Measurements from ENCODE around the gene BABAM1.
A peak's percentile ranks its signal among the peaks of the same experiment; 100 is the strongest.

Gene BABAM1

DNA sequence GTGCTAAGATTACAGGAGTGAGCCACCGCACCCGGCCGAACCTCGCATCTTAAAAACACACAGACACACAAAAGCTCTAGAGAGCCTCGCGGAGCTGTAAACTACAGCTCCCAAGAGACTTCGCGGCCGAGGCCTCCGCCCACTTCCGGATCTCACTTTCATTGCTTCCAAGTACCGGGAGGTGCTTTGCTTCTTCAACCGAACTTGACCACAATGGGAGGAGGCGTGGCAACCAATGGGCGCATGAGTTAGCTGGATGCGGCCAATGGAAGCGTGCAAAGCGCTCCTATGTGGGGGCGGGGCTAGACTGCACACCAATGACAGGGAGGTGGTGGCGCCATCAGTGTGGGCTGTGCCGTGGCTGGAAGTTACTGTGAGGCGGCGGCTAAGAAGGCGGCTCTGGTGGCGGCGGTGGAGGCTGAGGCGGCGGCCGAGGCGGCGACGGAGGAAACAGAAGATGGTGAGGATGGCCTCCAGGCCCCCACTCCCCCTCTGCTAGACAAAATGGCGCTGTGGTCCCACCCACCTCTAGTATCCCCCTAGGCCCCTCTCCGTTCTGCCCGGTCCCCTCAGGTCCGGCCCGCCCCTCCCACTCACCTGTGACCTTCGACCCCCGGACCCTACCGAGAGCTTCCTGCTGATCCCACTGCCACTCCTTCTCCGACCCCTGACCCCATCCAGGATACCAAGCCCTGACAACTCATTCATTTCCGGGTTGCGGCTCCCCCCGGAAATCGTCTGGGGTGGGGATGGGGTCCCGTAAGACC, 42.1 kb downstream of the BABAM1 start, which contains the start of gene DDA1:
Gene DDA1 (plus strand): TSS at position 366 of the 767 bp plus-strand sequence. CDS start 92 bp downstream, at position 458.
- Mint-ChIP-seq H3K27me3 (no peaks in the 10 kb centered on the region), H3K4me1 (peaks cover 33 to 50% of the 10 kb centered on the region in 2 donors), H3K27ac (peak within 1 kb of the TSS; percentile 98), H3K4me3 (peak within 1 kb of the TSS; percentile 93 to 99), H3K9me3 (no peaks in the 10 kb centered on the region), H3K36me3 (peaks cover 18 to 24% of the 10 kb centered on the region in 2 donors)
- ATAC-seq (replicated peaks) (peak; percentile 76 to 79), DNase-seq (peak; percentile 99)

DNA sequence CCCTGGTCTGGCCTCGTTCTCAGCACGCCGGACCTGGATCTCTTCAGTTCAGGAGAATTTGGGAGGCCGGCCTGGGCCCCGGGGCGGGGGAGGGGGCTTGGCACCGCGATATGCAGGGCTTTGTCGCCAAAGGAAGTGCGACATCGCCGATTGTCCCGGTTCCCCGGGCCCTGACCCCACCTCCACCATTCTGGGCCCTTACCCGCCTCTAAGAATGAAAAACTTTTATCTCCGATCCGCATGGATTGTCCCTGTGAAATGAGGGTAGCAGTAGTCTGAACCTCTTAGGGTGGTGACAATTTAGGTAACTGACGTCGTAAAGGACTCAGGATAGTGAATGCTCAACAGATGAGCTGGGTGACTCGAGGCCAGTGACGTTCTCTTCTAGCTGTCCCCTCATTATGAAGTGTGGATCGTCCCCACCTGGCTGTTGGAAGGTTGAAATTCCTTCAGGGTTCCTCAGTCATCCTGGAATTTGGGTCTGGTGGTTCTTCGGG, 42.8 kb downstream of the BABAM1 start:
- DNase-seq (no peak), ATAC-seq (replicated peaks) (no peak)
- Mint-ChIP-seq H3K4me3 (peak overlapping the region; percentile 93 to 99), H3K4me1 (peaks cover 29 to 45% of the 10 kb centered on the region in 2 donors), H3K27ac (peak overlapping the region; percentile 98), H3K36me3 (peaks cover 21 to 24% of the 10 kb centered on the region in 2 donors), H3K27me3 (no peaks in the 10 kb centered on the region), H3K9me3 (no peaks in the 10 kb centered on the region)

DNA sequence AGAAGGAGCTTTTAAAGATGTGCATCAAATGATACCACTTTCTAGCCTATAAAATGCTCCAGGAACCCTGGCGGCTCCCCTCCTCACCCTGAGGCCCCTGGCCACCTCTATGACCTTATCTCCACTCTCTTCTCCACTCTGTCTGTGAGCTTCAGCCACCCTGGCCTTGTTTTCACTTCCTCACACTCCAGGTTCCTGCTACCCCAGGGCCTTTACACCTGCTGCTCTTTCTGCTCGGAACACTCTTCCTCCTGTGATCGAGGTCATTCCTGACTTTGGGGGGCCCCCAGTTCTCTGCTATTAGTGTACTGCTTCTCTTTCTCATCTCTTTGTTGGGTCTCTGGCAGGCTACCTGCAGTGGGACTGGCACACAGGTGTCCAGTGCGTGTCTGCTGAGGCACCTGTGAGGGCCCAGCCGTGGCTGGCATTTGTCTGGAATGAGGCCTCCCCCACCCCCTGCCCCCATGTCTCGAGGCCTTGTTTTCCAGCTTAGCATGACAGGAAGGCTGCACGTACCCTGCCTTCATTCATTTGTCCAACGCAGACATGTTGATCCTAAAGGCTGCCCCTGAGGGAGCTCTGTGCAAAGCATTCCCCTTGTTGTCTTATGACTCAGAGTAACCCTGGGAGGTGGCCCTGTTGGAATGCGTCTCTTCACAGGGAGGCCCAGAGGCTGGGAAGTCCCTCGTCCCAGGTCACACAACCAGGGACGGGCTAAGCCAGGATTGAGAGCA, 44.4 kb downstream of the BABAM1 start:
- ATAC-seq (replicated peaks) (no peak), DNase-seq (no peak)
- Mint-ChIP-seq H3K4me1 (peaks cover 26 to 49% of the 10 kb centered on the region in 2 donors), H3K27me3 (no peaks in the 10 kb centered on the region), H3K36me3 (peaks cover 31 to 32% of the 10 kb centered on the region in 2 donors), H3K4me3 (peak overlapping the region in 1 of 2 donors; percentile 23), H3K27ac (no peak overlapping the region), H3K9me3 (no peaks in the 10 kb centered on the region)

DNA sequence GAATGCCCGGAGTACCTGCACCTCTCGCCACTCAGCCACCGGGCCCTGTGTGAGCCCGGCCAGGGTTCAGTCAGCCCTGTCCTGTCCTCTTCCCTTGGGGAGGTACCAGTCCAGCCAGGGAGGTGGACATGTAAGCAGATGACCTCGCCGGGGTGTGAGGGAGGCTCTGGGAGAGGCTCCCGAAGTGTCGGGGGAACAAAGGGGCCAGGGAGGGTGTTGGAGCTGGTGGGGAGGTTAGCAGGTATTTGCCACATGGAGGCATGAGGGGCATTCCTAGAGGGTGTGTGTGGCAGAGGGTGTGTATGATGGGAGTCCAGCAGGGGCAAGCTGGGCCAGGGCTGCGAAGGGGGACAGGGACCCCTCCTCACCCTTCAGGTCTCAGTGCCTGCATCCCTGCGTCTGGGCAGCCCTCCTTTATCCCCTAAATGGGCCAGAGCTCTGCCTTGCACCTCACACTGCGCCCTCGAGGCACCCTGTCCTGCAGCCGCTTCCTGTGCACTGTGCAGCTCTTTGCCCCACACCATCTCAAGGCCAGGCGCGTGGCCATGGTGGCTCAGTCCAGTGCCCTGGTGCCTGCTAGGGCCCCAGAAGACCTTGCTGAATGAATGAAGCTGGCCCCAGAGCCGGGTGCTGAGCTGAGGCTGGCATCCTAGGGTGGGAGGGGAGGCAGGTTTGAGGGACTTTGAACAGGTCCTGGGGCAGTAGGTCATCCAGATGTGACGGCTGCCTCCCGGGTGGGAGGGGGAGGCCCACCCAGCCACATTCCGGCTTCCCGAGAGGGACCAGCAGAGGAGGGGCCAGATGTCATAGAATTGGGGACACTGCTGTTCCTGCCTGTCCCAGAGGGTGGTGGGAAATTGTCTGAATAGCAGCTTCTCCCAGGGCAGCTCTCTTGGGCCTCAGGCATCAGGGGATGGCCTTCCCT, 45.2 kb downstream of the BABAM1 start:
- H3K9me3 Mint-ChIP-seq = no peaks in the 10 kb centered on the region
- peaks cover 24 to 45% of the 10 kb centered on the region in 2 donors for H3K4me1 Mint-ChIP-seq
- ATAC-seq (replicated peaks) = no peak
- peaks cover 32 to 34% of the 10 kb centered on the region in 2 donors for H3K36me3 Mint-ChIP-seq
- no peak overlapping the region for H3K27ac Mint-ChIP-seq
- no peak overlapping the region for H3K4me3 Mint-ChIP-seq
- H3K27me3 Mint-ChIP-seq = no peaks in the 10 kb centered on the region
- DNase-seq = no peak

DNA sequence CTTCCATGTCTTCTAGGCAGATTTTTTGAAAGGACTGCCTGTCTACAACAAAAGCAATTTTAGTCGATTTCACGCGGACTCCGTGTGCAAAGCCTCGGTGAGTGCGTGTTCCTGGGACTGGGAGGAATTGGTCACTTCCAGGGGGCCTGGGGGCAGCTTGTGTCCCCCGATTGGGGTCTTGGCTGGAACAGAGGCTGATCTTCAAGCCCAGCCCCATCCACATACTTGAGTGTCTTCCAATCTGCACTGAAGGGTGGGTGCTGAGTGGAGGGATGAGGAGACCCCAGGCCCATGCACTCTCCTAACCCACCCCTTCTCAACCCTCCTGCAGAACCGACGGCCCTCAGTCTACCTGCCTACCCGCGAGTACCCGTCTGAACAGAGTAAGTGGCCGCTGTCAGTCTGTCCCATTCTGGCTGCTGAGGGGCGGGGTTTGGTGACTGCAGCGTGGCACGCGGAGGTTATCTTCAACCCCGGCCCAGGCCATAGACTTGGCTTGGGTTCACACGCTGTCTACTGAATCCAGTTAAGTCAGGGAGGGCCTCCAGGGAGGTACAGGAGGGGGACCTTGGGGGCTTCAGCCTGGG, 46.9 kb downstream of the BABAM1 start:
- Mint-ChIP-seq H3K36me3 (peaks cover 32 to 34% of the 10 kb centered on the region in 2 donors), H3K9me3 (no peaks in the 10 kb centered on the region), H3K4me3 (no peak overlapping the region), H3K4me1 (peaks cover 18 to 34% of the 10 kb centered on the region in 2 donors), H3K27me3 (no peaks in the 10 kb centered on the region), H3K27ac (no peak overlapping the region)
- no peak for ATAC-seq (replicated peaks)
- DNase-seq = no peak

DNA sequence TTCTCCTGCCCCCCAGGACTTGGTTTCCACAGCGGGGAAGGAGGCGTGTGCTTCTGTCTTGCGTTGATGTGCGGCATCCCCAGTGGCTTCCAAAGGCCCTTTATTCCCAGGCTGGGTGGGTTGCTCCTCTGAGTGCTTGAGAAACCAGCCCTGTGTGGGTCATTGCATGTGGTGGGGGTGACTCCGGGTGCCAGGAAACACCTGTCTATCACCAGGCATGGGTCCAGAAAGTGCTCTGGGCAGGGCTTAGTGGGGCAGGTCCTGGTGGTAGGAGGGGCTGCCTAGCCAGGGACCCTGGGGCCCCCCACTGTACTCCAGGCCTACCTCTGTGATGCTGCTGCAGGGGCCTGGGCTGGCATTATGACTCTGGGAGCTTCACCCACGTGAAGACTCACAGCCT, 51.7 kb downstream of the BABAM1 start:
- no peak overlapping the region for H3K27ac Mint-ChIP-seq
- no peak overlapping the region for H3K4me3 Mint-ChIP-seq
- DNase-seq = no peak
- H3K27me3 Mint-ChIP-seq = no peaks in the 10 kb centered on the region
- H3K36me3 Mint-ChIP-seq = peaks cover 39 to 41% of the 10 kb centered on the region in 2 donors
- no peaks in the 10 kb centered on the region for H3K9me3 Mint-ChIP-seq
- no peak for ATAC-seq (replicated peaks)
- peaks cover 5 to 21% of the 10 kb centered on the region in 2 donors for H3K4me1 Mint-ChIP-seq

DNA sequence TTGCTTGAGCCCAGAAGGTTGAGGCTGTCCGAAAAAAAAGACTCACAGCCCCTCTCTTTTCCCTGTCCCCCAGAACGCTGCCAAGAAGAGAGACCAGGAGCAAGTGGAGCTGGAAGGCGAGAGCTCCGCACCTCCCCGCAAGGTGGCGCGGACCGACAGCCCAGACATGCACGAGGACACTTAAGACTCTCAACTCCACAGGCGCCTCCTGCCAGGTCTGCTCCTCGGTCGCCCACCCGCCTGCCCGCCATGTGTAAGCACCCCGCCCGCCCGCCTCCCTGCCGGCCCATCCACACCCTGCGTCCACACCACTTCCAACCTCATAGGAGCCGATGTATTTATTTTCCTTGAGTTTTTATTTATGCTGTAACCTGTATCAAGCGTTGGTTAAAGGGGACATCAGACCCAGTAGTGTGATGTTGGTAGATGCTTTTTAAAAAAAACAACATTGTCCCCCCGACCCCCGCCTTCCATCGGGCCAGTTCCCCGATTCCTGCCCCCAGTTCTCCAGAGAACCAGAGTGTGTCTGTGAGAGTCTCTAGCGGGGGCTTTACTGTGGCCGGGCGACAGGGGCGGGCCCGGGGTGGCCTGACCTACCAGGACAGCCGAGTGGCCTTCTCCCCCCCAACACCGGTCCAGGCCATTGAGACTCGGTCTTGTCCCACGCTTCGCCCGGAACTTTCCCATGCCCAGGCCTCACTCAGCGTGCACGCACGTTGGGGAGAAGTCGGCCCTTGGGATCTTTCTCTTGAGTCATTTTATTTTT, 52.4 kb downstream of the BABAM1 start:
- peaks cover 34 to 35% of the 10 kb centered on the region in 2 donors for H3K36me3 Mint-ChIP-seq
- ATAC-seq (replicated peaks) (no peak), DNase-seq (no peak)
- H3K4me3 Mint-ChIP-seq = no peak overlapping the region
- H3K27me3 Mint-ChIP-seq = no peaks in the 10 kb centered on the region
- no peaks in the 10 kb centered on the region for H3K9me3 Mint-ChIP-seq
- H3K4me1 Mint-ChIP-seq = peaks cover 5 to 21% of the 10 kb centered on the region in 2 donors
- peak overlapping the region; percentile 20 for H3K27ac Mint-ChIP-seq

DNA sequence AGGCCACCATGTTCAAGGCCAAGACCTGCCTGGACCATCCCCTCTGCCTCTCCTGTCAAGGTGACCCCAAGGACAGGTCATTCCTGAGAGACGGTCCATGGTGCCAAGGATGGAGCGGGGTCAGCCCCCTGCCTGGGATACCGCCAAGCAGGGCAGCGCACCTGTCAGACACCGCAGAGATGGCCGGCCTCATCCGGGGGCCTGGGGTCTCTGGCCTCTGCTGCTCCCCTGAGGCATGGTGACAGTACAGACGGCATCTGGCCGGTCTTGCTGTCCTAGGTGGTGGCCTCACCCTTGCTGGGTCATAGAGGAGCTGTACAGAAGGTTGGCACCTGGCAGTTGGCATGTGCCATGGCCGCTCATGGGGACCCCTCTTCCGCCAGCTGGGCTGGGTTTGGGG, 53.2 kb downstream of the BABAM1 start:
- no peaks in the 10 kb centered on the region for H3K27me3 Mint-ChIP-seq
- peaks cover 34 to 35% of the 10 kb centered on the region in 2 donors for H3K36me3 Mint-ChIP-seq
- ATAC-seq (replicated peaks) (no peak), DNase-seq (no peak)
- H3K4me3 Mint-ChIP-seq = no peak overlapping the region
- peak overlapping the region; percentile 20 for H3K27ac Mint-ChIP-seq
- H3K4me1 Mint-ChIP-seq = peaks cover 5 to 21% of the 10 kb centered on the region in 2 donors
- H3K9me3 Mint-ChIP-seq = no peaks in the 10 kb centered on the region

DNA sequence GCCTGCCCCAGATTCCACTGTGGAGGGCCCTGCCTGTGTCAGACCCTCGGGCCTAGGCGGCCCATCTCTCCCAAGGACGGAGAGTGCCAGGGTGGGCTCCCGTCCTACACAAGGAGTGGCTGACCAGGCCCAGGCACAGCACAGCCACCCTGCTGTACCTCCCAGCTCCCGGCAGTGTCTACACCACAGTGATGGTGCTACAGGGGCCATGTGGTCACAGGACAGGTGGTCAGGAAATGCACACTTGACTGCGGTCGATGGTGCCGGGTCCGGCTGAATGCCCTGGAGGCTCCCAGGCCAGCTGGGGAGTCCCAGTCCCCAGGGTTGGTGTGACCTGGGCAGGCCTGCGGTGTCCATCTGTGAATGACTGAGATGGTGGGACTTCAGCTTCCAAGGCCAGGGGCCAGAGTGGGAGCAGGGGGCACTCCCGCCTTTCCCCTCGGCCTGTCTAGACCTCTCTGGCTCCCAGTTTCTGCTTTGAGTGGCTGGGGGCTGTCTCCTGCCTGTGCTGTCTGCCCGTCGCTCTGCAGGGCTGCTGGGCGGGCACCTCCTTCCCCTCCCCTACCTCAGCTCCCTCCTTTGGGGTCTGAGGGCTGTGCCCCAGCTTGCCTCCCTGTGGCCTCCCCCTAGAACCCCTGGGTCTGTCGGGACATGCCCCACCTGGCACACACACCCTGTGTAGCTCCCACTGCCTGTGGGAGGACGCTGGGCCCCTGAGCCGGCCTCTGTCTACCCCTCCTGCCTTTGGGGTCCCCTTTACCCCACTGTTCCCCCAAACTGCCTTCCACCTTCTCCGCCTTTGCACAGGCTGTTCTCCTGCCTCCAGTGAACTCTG, 54.6 kb downstream of the BABAM1 start:
- ATAC-seq (replicated peaks) (no peak), DNase-seq (no peak)
- Mint-ChIP-seq H3K4me3 (no peak overlapping the region), H3K4me1 (peaks cover 2 to 13% of the 10 kb centered on the region in 2 donors), H3K9me3 (no peaks in the 10 kb centered on the region), H3K36me3 (peaks cover 22 to 27% of the 10 kb centered on the region in 2 donors), H3K27me3 (no peaks in the 10 kb centered on the region), H3K27ac (no peak overlapping the region)

DNA sequence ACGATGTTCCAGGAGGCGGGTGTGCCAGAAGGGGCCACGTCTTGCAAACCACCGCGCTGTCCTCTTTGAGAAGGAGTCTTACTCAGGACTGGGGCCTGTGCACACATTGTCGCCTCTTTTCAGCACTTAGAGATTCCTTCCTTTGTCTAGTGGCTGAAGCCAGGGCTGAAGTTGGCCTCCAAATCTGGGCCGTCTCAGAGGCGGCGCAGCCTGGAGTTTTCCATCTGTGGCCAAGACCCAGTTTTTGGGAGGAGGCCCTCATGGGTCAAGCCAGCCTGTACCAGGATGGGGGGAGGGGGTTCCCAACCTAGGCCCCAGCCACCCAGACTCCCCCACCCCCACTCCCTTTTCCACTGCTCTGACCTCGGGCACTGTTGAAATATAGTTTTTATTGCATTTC, 55.6 kb downstream of the BABAM1 start:
- no peaks in the 10 kb centered on the region for H3K27me3 Mint-ChIP-seq
- no peaks in the 10 kb centered on the region for H3K9me3 Mint-ChIP-seq
- no peak overlapping the region for H3K4me3 Mint-ChIP-seq
- DNase-seq = no peak
- H3K4me1 Mint-ChIP-seq = peaks cover 3 to 14% of the 10 kb centered on the region in 2 donors
- H3K36me3 Mint-ChIP-seq = peaks cover 21 to 27% of the 10 kb centered on the region in 2 donors
- ATAC-seq (replicated peaks) = no peak
- H3K27ac Mint-ChIP-seq = no peak overlapping the region

DNA sequence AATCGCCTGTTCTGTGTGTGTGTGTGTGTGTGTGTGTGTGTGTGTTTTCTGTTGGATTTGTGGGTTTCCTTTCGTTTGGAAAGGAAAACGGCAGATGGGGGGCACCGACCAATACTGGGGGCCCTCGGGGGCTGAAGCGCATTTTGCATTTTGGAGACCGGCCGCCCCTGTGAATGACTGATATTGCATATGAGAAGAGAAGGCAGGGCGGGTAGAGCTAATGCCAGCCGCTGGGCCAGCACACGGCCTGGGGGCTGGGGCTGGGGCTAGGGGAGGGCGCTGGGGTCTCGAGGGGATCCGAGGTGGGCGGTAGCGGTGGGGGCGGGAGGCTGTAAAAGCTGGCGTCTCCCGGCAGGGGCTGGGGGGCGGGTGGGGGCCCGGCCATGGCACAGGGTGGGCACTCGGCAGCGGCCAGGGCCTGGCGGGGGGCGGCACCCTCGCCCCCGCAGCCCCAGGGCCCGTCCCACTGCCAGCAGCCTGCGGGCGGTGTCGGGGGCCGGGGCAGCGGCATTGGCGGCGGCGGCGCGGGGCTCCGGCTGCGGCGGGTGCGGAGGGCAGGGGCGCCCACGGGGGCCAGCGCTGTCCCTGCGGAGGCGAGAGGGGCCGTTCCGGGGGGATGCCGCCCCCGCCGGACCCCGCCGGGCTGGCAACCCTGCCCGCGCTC, 56.2 kb downstream of the BABAM1 start:
- H3K27me3 Mint-ChIP-seq = no peaks in the 10 kb centered on the region
- peaks cover 21 to 27% of the 10 kb centered on the region in 2 donors for H3K36me3 Mint-ChIP-seq
- peak; percentile 3 to 8 for ATAC-seq (replicated peaks)
- H3K4me3 Mint-ChIP-seq = peak overlapping the region; percentile 48 to 75
- no peaks in the 10 kb centered on the region for H3K9me3 Mint-ChIP-seq
- H3K4me1 Mint-ChIP-seq = peaks cover 3 to 18% of the 10 kb centered on the region in 2 donors
- no peak for DNase-seq
- peak overlapping the region; percentile 42 for H3K27ac Mint-ChIP-seq

DNA sequence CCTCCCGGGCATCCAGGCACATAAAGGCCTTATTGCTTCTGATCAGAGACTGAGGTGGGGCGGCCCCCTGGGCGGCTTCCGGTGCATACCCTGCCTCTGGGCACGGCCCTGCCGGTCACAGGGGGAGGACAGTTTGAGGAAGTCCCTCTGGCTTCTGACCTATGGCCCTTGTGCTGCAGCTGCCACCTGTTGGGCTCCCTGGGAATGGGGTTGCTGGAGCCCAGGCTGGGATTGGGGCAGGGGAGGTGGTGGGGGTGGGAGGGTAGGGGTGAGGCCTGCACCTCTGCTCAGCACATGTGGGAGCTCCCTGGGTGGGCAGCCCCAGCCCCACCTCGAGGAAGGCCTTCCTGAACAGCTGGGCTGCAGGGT, 56.7 kb downstream of the BABAM1 start:
- Mint-ChIP-seq H3K36me3 (peaks cover 21 to 27% of the 10 kb centered on the region in 2 donors), H3K4me1 (peaks cover 4 to 23% of the 10 kb centered on the region in 2 donors), H3K9me3 (no peaks in the 10 kb centered on the region), H3K4me3 (peak overlapping the region; percentile 52 to 62), H3K27me3 (no peaks in the 10 kb centered on the region), H3K27ac (no peak overlapping the region)
- ATAC-seq (replicated peaks) (peak; percentile 44 to 56), DNase-seq (no peak)
